ENCODE measurements around the gene ARX.
A peak's percentile ranks its signal among the peaks of the same experiment; 100 is the strongest.

Gene ARX

GRCh38 chrX:25023908-25024307 is 8.1 kb upstream of the ARX start:
- DNase-seq (ENCODE audit: low read depth in 1 of 2, low spot score in 1 of 2): no peak
- in situ Hi-C loops (cut with HindIII; ENCODE audit: low pct_unique_long_range_greater_than_20kb, low sequenced_read_pairs): no loop called here
- TF ChIP-seq JUND (IDR thresholded peaks at IDR 0.05; ENCODE audit: low read depth): no peak

DNA sequence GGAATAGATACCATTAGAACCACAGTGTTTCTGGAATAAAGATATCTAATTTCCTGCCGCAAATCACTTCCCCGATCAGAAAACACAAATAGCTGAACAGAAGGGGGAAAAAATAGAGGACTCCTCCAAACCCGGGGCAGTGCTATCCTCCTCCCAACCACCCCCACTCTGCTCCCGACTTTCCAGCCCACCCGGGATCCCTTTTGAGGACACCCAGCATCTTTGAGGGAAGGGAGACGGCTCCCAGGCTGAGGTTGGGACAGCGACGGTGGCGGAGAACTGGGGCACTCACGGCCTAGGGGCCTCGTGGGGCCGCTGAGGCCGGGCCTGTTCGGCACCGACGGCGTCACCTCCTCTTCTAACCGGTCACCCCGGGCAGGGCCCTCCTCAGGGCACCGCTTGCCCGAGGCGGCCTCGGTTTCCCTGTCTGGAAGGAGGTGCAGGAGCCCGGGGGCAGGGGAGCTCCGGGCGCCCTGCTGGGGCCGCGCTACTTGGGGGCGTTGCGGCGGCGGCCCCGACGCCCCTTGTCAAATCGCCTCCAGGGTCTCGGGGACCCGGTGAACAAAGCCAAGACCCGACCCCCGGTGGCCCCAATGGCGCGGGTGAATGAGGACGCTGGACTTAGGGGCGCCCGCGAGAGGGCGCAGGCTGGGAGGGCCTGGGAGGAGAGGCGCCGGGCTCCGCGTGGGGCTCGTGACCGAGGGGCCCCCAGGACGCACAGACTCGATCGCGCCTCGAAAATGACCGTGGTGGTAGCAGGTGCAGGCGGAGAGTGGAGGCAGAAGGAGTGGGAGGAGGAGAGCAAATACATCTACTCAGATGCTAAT is 6.9 kb upstream of the ARX start:
- no peak for DNase-seq (ENCODE audit: low read depth in 1 of 2, low spot score in 1 of 2)
- in situ Hi-C loops (cut with HindIII; ENCODE audit: low pct_unique_long_range_greater_than_20kb, low sequenced_read_pairs): no loop called here
- no peak for TF ChIP-seq JUND (IDR thresholded peaks at IDR 0.05; ENCODE audit: low read depth)

GRCh38 chrX:25020905-25021449 is 5.2 kb upstream of the ARX start:
- no peak for TF ChIP-seq JUND (IDR thresholded peaks at IDR 0.05; ENCODE audit: low read depth)
- peak; percentile 33 to 72 for DNase-seq (ENCODE audit: low read depth in 1 of 2, low spot score in 1 of 2)
- in situ Hi-C loops (cut with HindIII; ENCODE audit: low pct_unique_long_range_greater_than_20kb, low sequenced_read_pairs): no loop called here

DNA sequence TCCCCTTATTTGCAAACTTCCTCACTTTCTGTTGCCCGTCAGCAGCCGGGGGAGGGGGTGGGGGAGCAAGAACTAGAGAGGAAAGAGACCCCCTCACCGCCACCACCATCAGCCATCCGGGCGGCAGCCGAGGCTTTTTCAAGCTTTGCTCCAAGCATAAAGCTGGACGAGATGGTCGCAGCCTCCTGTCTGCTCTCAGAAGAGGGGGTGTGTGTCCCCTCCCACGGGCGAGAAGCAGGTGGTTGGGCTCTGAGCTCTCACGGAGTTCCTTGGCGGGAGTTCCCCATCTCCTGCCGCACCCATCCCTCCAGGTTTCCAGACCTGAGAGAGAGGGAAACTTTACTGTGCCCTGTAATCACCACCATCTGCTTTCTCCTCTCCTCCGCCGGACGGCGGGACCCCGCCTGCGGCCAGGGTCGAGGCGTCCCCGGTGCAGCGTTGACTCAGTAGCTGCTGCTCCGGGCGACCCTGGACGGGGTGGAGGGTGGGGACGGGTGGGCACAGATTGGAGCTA is 4.7 kb upstream of the ARX start:
- TF ChIP-seq JUND (IDR thresholded peaks at IDR 0.05; ENCODE audit: low read depth): no peak
- peak in 1 of 2 experiments; percentile 38 for DNase-seq (ENCODE audit: low read depth in 1 of 2, low spot score in 1 of 2)
- in situ Hi-C loops (cut with HindIII; ENCODE audit: low pct_unique_long_range_greater_than_20kb, low sequenced_read_pairs): no loop called here

DNA sequence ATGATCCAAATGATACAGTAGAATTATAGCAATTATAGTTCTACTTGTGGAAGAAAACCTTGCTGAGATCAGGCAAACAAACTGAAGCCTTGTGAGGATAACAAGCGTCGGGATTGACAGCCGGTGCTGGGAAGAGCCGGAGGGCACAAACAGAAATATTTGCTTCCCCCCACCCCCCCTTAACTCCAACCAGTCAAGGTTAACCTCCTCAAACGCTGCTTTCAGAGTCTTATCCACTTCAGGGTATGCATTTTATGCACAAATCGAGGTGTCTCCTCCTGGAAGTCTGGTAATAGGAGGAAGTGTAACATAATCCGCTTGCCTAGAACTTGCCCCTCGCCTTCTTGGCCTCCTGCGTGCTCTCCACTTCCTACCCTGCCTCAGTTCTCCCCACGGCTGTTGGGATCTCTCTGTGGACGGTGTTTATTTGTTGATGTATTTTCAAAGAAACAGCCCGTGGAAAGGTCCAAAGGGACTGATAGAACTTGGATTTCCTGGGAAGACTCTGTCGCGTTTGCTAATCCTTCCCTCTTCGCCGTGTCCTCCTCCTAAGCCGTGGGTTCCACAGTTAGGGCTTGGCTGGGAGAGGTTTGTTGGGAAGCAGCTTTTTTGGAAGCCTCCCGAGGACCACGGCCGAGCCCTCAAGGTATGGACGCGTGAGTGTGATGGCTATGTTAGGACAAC is 4.1 kb upstream of the ARX start:
- no peak for DNase-seq (ENCODE audit: low read depth in 1 of 2, low spot score in 1 of 2)
- TF ChIP-seq JUND (IDR thresholded peaks at IDR 0.05; ENCODE audit: low read depth): no peak
- in situ Hi-C loops (cut with HindIII; ENCODE audit: low pct_unique_long_range_greater_than_20kb, low sequenced_read_pairs): no loop called here

GRCh38 chrX:25018682-25019081 is 2.9 kb upstream of the ARX start:
- in situ Hi-C loops (cut with HindIII; ENCODE audit: low pct_unique_long_range_greater_than_20kb, low sequenced_read_pairs): no loop called here
- no peak for TF ChIP-seq JUND (IDR thresholded peaks at IDR 0.05; ENCODE audit: low read depth)
- no peak for DNase-seq (ENCODE audit: low read depth in 1 of 2, low spot score in 1 of 2)

DNA sequence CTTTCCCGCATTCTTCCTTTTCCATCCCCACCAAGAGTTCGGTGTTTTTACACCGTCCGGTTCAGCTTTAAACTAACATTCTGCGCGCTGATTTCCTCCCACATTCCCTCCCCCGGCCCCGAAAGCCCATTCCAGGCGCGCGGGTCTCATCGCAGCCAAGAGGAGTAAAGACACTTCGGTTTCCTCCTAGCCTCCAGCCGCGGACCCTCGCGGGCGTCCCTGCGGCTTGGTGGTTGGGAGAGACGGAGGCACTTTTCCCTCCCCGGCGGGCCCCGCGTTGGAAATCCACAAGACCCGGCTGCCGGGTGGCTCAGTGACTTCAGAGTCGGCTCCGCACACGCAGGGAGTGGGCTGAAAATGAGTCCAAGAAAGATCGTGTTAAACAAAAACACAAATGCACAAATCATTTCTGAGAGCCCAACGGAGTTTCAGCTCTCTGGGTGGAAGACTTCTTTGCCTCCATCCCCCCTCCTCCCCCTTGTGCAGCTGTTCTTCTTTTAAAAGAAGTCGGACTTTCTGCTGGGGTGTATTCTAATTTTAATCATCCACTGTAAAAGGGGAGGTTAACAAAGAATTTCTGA is 2.0 kb upstream of the ARX start:
- no peak for TF ChIP-seq JUND (IDR thresholded peaks at IDR 0.05; ENCODE audit: low read depth)
- DNase-seq (ENCODE audit: low read depth in 1 of 2, low spot score in 1 of 2): no peak
- in situ Hi-C loops (cut with HindIII; ENCODE audit: low pct_unique_long_range_greater_than_20kb, low sequenced_read_pairs): no loop called here

DNA sequence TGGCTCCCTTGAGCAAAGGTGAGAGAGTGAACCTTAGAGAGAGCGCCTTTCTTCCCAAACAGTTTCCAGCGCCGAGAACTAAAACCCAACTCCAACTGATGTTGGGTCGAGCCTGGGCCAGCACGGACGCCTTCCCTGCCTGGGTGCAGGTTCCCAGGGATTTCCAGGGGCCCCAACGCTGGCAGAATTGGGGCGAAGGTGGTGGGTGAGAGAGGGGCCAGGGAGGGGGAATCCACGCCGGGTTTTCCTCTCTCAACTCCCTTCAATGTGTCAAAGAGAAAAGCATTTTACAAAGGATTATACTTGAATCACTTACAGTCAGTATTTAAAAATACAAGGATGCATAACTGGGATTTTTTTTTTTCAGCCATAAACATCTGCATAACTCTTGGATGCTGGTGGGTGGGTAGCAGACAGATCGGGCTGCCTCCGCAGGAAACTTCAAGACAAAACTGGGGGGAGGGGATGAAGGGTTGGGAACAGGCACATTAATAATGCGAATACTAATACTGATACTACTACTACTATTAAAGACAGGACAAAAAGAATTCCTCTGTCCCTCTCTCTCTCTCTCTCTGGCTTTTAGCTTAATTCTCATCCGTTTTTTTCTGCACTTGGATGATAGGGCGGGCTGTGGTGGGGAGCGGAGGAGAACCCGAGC is 1.3 kb upstream of the ARX start:
- no peak for TF ChIP-seq JUND (IDR thresholded peaks at IDR 0.05; ENCODE audit: low read depth)
- in situ Hi-C loops (cut with HindIII; ENCODE audit: low pct_unique_long_range_greater_than_20kb, low sequenced_read_pairs): no loop called here
- no peak for DNase-seq (ENCODE audit: low read depth in 1 of 2, low spot score in 1 of 2)

DNA sequence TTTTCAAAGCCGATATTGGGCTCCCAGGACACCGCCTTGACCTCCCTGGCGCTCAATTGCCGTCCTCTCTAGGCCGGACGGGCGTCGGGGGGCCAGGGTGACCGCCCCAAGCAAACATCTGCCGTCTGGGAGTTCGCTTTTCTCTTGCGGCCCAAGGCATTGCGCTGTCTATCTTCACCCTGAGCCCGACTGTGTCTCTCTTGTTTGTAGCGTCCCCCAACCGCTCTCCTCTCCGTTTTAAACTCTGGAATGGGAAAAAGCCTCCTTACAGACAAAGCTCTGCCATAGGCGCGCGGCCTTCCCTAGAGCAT is 551 bp upstream of the ARX start:
- no peak for TF ChIP-seq JUND (IDR thresholded peaks at IDR 0.05; ENCODE audit: low read depth)
- no peak for DNase-seq (ENCODE audit: low read depth in 1 of 2, low spot score in 1 of 2)
- in situ Hi-C loops (cut with HindIII; ENCODE audit: low pct_unique_long_range_greater_than_20kb, low sequenced_read_pairs): no loop called here

DNA sequence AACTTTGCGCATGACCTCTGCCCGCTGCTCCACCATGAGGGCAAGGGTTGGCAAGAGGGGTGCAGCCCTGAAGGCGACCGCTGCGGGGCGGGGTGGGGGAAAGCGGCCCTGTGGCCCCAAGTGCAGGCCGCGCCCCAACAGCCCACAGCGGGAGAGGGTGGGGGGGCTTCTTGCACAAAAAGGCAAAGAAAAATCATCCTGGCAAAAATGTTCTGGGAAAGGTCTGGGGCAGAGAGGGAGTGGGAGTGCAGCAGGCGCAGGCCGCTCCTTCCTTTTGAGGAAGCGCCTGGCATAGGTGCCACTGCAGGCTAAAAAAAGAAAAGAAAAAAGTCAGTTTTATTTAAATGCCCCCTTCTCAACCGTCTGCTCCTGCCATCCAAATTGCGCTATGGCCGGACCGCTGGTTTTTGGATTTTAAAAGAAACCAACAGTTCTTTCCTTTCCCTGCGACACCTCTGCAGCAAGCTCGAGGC is 1.4 kb downstream of the ARX start:
- DNase-seq (ENCODE audit: low read depth in 1 of 2, low spot score in 1 of 2): no peak
- in situ Hi-C loops (cut with HindIII; ENCODE audit: low pct_unique_long_range_greater_than_20kb, low sequenced_read_pairs): no loop called here
- TF ChIP-seq JUND (IDR thresholded peaks at IDR 0.05; ENCODE audit: low read depth): no peak

DNA sequence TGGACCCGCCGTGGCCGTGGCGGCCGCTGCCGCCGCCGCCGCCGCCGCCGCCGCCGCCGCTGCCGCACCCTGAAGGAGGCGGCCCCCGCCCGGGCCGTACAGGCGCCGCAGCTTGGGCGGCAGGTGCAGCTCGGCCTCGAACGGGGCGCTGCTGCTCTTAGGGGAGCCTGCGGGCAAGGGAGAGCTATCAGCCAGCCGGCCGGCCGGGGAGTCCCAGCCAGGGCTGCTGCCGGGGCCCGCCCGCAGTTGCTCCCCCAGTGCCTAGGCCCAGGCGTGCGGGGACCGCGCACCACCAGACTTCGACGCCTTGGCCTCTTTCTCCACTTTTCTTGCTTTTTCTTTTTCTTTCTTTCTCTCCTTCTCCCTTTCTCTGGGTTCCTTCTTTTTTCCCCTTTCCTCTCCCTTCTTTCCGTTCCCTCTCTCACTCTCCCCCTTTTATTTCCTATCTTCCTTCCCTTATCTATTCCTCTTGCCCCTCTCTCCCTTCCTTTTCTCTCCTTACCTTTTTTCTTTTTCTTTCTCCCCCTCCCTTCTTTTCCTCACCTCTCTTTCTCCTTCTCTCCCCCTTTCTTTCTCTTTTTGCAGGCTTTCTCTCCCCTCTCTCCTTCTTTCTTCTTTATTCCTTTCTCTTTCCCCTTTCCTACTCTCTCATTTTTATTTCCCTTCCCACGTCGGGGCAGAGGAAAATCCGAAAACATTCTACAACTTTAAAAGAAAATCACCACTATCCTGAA is 2.0 kb downstream of the ARX start:
- in situ Hi-C loops (cut with HindIII; ENCODE audit: low pct_unique_long_range_greater_than_20kb, low sequenced_read_pairs): no loop called here
- peak; percentile 36 to 73 for DNase-seq (ENCODE audit: low read depth in 1 of 2, low spot score in 1 of 2)

More for the DNA sequence above, 2.0 kb downstream of the ARX start:
- TF ChIP-seq JUND (IDR thresholded peaks at IDR 0.05; ENCODE audit: low read depth): no peak
